ENCODE results near the gene SIGLEC14. TPM values are rescaled to one million over a fixed set of nuclear protein-coding genes. Genes with fewer than 3 reads are reported as not detected.

Gene SIGLEC14
- total RNA-seq, 1 donor from 2014 or later: 0.75 TPM

DNA sequence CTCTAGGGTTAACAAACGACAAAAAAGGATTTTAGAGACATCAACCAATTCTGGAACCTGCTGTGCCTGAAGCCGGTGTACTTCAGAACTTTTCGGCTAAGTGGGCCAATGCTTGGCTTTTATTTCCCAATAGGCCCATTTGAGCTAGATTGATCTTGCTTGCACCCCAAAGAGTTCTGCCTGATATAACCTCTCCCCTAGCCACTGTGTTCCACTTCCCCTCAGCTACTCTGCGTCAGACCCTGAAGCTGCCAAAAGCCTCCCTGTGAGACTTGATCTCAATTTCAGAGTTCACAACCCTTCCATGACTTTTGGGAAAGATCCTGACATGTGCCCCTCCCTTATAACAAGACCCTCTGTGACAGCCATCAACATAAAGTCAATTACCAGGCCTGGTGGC, 5.6 kb upstream of the SIGLEC14 start:
- Histone ChIP-seq H3K36me3 (no peaks in the 10 kb centered on the region), H3K27me3 (no peaks in the 10 kb centered on the region), H3K27ac (no peak overlapping the region), H3K9me3 (no peaks in the 10 kb centered on the region), H3K4me3 (no peak overlapping the region), H3K4me1 (peaks cover 0 to 1% of the 10 kb centered on the region in 2 donors)
- TF ChIP-seq, protein P1, sequence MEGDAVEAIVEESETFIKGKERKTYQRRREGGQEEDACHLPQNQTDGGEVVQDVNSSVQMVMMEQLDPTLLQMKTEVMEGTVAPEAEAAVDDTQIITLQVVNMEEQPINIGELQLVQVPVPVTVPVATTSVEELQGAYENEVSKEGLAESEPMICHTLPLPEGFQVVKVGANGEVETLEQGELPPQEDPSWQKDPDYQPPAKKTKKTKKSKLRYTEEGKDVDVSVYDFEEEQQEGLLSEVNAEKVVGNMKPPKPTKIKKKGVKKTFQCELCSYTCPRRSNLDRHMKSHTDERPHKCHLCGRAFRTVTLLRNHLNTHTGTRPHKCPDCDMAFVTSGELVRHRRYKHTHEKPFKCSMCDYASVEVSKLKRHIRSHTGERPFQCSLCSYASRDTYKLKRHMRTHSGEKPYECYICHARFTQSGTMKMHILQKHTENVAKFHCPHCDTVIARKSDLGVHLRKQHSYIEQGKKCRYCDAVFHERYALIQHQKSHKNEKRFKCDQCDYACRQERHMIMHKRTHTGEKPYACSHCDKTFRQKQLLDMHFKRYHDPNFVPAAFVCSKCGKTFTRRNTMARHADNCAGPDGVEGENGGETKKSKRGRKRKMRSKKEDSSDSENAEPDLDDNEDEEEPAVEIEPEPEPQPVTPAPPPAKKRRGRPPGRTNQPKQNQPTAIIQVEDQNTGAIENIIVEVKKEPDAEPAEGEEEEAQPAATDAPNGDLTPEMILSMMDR (IDR thresholded peaks at IDR 0.05): no peak
- DNase-seq (ENCODE audit: low spot score in 2 of 2): no peak
- intact Hi-C loops (cut with DNase I): no loop called here

DNA sequence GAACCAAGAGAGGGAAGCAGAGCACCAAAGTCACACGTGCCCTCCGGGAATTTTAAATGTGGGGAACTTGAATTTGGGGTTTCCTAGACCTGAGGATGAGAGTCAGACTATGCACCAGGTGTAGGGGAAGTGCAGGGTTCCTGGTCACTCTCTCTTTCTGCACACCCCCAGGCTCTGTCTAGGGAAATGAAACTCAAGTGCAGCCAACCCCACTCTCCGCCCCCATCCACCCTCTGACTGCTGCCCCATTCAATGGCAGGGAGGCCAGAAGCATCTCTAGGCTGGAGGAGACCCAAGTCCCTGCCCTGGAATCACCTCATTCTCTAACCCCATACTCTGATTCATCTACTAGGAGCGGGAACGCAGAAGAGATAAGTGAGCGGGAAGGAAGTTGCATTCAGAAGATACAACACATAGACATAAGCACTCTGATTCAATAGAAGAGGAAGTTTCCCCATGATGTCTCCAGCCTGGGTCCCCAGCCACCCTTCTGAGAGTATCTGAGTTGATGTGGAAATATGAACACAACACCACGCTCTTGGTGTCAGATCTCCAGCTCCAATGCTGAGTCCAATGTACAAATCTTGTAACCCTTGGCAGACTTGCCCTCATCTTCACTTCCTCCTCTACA, 4.7 kb upstream of the SIGLEC14 start:
- intact Hi-C loops (cut with DNase I): no loop called here
- TF ChIP-seq, protein P1 (IDR thresholded peaks at IDR 0.05): no peak
- Histone ChIP-seq H3K4me1 (no peaks in the 10 kb centered on the region), H3K27ac (no peak overlapping the region), H3K36me3 (no peaks in the 10 kb centered on the region), H3K27me3 (no peaks in the 10 kb centered on the region), H3K4me3 (no peak overlapping the region), H3K9me3 (no peaks in the 10 kb centered on the region)
- DNase-seq (ENCODE audit: low spot score in 2 of 2): no peak

DNA sequence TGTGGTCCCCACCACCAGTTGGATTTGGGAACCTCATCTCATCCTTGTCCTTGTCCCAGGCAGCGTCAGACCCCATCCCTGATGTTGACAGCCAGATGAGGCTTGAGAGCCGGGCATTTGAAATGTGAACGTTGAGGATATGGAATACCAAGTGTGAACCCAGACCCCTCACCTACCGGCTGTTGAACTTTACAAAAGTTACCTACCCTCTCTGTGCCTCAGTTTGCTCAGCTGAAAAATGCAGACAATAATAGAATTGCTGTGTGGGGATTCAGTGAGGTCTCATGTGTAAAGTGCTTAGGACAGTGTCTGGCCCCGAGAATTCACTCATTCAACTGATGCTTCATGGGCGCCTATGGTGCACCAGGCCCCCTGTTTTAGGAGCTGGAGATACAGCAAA, 693 bp upstream of the SIGLEC14 start:
- Histone ChIP-seq H3K4me3 (no peak overlapping the region), H3K36me3 (no peaks in the 10 kb centered on the region), H3K4me1 (no peaks in the 10 kb centered on the region), H3K9me3 (no peaks in the 10 kb centered on the region), H3K27me3 (no peaks in the 10 kb centered on the region), H3K27ac (no peak overlapping the region)
- DNase-seq (ENCODE audit: low spot score in 2 of 2): no peak
- intact Hi-C loops (cut with DNase I): no loop called here
- TF ChIP-seq, protein P1 (IDR thresholded peaks at IDR 0.05): no peak

DNA sequence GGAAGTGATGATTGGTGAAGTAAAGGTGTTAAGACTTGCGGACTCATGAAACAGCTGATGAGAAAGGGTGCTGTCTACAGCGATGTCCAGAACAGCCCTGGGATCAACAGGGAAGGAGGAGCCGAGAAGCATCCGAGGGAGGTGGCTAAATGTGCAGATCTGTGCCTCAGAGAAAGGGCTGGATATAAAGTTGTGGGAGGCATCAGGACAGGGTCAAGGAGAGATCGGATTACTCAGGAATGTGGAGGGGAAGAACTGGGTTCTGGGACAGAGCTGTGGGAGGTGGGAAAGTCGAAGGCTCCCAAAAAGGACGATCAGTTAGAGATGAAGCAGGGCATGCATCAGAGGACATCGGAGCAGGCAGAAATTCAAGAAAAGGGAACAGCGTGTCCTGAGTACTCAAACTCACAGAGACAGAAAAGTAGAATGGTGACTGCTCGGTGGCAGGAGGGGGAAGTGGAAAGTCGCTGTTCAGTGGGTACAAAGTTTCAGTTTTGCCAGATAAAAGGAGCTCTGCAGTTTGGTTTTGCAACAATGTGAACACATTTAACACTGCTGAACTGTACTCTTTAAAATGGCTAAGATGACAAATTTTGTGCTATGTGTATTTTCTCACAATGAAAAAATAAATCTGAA, 1.9 kb downstream of the SIGLEC14 start:
- H3K27me3 ChIP-seq: no peaks in the 10 kb centered on the region
- H3K9me3 ChIP-seq: no peaks in the 10 kb centered on the region
- H3K4me3 ChIP-seq: no peak overlapping the region
- no peak for DNase-seq (ENCODE audit: low spot score in 2 of 2)
- TF ChIP-seq, protein P1 (IDR thresholded peaks at IDR 0.05): no peak
- intact Hi-C loops (cut with DNase I): no loop called here
- H3K4me1 ChIP-seq: no peaks in the 10 kb centered on the region
- no peak overlapping the region for H3K27ac ChIP-seq
- H3K36me3 ChIP-seq: no peaks in the 10 kb centered on the region

DNA sequence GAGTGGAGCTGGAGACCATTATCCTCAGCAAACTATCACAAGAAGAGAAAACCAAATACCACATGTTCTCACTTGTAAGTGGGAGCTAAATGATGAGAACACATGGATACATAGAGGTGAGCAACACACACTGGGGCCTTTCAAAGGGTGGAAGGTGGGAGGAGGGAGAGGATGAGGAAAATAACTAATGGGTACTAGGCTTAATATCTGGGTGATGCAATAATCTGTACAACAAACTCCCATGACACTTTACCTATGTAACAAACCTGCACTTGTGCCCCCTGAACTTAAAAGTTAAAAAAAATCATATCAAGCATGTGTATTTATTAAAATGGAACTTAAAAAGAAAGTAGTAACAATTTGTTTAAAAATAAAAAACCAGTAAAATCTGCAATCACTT, 5.0 kb downstream of the SIGLEC14 start:
- intact Hi-C loops (cut with DNase I): no loop called here
- Histone ChIP-seq H3K4me3 (no peak overlapping the region), H3K4me1 (no peaks in the 10 kb centered on the region), H3K36me3 (no peaks in the 10 kb centered on the region), H3K9me3 (no peaks in the 10 kb centered on the region), H3K27me3 (no peaks in the 10 kb centered on the region), H3K27ac (no peak overlapping the region)
- no peak for DNase-seq (ENCODE audit: low spot score in 2 of 2)
- TF ChIP-seq, protein P1 (IDR thresholded peaks at IDR 0.05): no peak

Data from ascending aorta (tissue), 2 donors.